Activated T-cell treated with anti-CD3 and anti-CD28 coated beads, Interleukin-2, amount 50 U/mL, for 4 hours (primary cell): ENCODE results near the gene SMYD4. TPM values are rescaled to one million over a fixed set of nuclear protein-coding genes. Genes with fewer than 3 reads are reported as not detected.
A peak's percentile ranks its signal among the peaks of the same experiment; 100 is the strongest.
"Not testable (repeated sequence)": the region's sequence is repeated elsewhere in the genome, so short reads cannot be mapped to it uniquely, and the experiment has no call there.

Source experiments
- ATAC-seq, 2 donors: fragments of 200-7000 bp; cut with Tn5 transposase; one replicate each; pipeline ENCODE4 v1.10.0; 2021
- DNase-seq: peaks from one replicate; pipeline ENCODE4 v3.0.0-alpha.2; 2020
- H3K27me3 Mint-ChIP-seq: one replicate; pipeline ENCODE4 v1.8.0; 2021; ENCODE audit warnings: low read depth, mixed read lengths
- H3K36me3 Mint-ChIP-seq: one replicate; pipeline ENCODE4 v1.8.0; 2022; ENCODE audit warnings: mixed read lengths; ENCODE audit not compliant: insufficient read depth
- H3K4me1 Mint-ChIP-seq: one replicate; pipeline ENCODE4 v1.8.0; 2021; ENCODE audit warnings: low read depth, mixed read lengths
- H3K4me3 Mint-ChIP-seq: one replicate; pipeline ENCODE4 v1.8.0; 2021; ENCODE audit warnings: mild to moderate bottlenecking, moderate library complexity, mixed read lengths
- H3K9me3 Mint-ChIP-seq: one replicate; pipeline ENCODE4 v1.8.0; 2021; ENCODE audit warnings: mixed read lengths
- total RNA-seq, 3 donors: library from RNA; stranded (reverse); gene quantifications; one replicate each; pipeline ENCODE4 v1.2.1, GENCODE V29; 2021

The SMYD4 gene
- total RNA-seq, 3 donors from 2014 or later, result 14.2 to 15.2 (median 14.8) TPM

DNA sequence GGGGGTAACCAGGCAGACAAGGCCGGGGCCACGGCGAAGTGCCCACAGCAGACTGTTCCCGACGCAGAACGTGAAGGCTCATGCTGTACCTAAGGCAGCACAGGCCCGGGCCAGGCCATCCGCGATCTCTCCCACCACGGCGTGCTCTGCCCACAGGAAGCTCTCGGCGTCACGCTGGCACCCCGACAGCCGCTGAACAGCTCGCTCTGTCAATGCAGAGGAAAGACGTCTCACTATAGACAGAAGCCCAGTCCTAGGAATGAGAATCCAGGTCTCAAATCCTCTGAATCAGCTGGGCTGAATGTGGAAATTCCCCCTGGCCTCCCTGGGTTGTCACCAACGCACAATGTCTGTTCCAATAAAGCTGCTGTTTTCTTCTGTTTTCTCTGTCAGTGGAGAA, 46.4 kb downstream of the SMYD4 start:
- peaks cover 31% of the 10 kb centered on the region for H3K36me3 Mint-ChIP-seq
- H3K9me3 Mint-ChIP-seq, result no peaks in the 10 kb centered on the region
- no peaks in the 10 kb centered on the region for H3K27me3 Mint-ChIP-seq
- no peak overlapping the region for H3K4me3 Mint-ChIP-seq
- no peak for ATAC-seq
- no peak for DNase-seq
- H3K4me1 Mint-ChIP-seq, result peaks cover 5% of the 10 kb centered on the region

DNA sequence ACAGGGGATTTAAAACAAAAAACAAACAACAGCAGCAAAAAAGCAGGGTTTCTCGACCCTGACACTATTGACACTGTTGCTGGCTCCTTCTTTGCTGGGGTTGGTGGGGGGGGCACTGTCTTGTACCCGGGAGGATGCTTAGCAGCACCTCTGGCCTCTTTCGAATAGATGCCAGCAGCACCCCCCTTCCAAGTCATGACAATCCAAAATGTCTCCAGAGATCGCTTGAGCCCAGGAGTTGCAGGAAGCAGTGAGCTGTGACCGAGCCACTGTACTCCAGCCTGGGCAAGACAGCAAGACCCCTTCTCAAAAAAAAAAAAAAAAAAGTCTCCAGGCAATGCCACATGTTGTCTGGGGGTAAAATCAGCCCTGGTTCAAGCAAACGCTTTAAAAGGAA, 47.5 kb downstream of the SMYD4 start:
- ATAC-seq, result no peak
- no peaks in the 10 kb centered on the region for H3K27me3 Mint-ChIP-seq
- H3K4me3 Mint-ChIP-seq, result no peak overlapping the region

DNA sequence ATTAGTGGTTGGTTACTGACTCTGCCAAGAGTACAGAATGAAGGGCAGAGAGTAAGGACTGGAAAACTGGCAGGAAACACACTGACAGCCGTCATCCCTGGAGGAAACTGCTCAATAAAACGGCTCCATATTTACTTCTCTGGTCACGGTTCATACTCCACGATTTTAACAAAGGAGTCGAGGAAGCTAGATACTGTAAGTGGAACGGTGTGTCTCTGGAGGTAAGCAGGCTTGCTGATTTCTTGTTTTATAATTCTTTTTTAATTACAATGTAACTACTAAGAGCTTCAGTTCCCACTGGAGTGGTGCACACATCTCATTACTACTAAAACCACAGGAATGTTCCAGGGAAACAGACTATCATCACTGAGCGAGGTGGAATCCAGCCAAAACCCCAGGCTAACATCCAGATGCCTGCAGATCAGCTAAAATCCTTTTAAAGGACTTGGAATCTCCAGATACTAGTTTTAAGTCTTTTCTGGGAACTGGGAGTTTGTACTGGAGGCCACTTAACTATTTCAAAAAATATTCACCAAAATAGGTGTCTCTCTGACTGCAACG, 50.1 kb downstream of the SMYD4 start:
- Mint-ChIP-seq H3K36me3 (peaks cover 22% of the 10 kb centered on the region), H3K4me1 (peaks cover 5% of the 10 kb centered on the region), H3K27me3 (no peaks in the 10 kb centered on the region), H3K9me3 (no peaks in the 10 kb centered on the region), H3K4me3 (no peak overlapping the region)
- DNase-seq (no peak), ATAC-seq (no peak)

More for the DNA sequence above, 47.5 kb downstream of the SMYD4 start:
- H3K36me3 Mint-ChIP-seq, result peaks cover 27% of the 10 kb centered on the region
- peaks cover 5% of the 10 kb centered on the region for H3K4me1 Mint-ChIP-seq
- DNase-seq, result no peak
- H3K9me3 Mint-ChIP-seq, result no peaks in the 10 kb centered on the region

DNA sequence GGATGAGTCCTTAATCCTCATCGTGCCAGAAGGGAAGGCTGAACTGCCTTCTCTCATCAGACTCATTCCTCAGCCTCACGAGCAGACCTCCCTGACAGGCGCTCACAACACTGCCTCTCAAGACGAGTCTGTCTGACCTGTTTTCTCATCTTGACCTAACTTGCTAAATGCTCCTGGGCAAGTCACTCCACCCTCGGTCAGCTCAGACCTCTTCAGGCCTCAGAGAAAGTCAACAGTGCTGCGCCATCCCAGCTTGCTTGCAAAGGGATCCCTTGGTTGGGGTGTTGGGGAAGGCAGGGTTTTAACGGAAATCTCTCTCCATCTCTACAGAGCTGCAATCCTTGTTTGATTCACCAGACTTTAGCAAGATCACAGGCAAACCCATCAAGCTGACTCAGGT, 52.8 kb downstream of the SMYD4 start:
- H3K4me1 Mint-ChIP-seq, result peaks cover 2% of the 10 kb centered on the region
- no peak overlapping the region for H3K4me3 Mint-ChIP-seq
- peaks cover 5% of the 10 kb centered on the region for H3K36me3 Mint-ChIP-seq
- H3K9me3 Mint-ChIP-seq, result no peaks in the 10 kb centered on the region
- no peaks in the 10 kb centered on the region for H3K27me3 Mint-ChIP-seq
- DNase-seq (no peak), ATAC-seq (no peak)

DNA sequence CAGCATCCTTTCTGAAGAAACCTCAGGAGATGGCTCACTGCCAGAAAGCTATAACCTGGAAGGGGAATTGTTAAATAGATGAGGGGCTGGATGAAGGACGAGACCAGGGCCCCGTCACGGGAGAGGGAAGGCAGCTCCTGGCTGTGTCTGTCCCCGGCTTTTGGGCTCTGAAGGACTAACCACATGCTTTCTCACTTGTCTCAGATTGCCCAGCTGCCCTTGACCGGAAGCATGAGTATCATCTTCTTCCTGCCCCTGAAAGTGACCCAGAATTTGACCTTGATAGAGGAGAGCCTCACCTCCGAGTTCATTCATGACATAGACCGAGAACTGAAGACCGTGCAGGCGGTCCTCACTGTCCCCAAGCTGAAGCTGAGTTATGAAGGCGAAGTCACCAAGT, 53.4 kb downstream of the SMYD4 start:
- H3K27me3 Mint-ChIP-seq, result no peaks in the 10 kb centered on the region
- ATAC-seq (no peak), DNase-seq (no peak)
- H3K9me3 Mint-ChIP-seq, result no peaks in the 10 kb centered on the region
- peaks cover 4% of the 10 kb centered on the region for H3K4me1 Mint-ChIP-seq
- H3K36me3 Mint-ChIP-seq, result peaks cover 4% of the 10 kb centered on the region
- no peak overlapping the region for H3K4me3 Mint-ChIP-seq

DNA sequence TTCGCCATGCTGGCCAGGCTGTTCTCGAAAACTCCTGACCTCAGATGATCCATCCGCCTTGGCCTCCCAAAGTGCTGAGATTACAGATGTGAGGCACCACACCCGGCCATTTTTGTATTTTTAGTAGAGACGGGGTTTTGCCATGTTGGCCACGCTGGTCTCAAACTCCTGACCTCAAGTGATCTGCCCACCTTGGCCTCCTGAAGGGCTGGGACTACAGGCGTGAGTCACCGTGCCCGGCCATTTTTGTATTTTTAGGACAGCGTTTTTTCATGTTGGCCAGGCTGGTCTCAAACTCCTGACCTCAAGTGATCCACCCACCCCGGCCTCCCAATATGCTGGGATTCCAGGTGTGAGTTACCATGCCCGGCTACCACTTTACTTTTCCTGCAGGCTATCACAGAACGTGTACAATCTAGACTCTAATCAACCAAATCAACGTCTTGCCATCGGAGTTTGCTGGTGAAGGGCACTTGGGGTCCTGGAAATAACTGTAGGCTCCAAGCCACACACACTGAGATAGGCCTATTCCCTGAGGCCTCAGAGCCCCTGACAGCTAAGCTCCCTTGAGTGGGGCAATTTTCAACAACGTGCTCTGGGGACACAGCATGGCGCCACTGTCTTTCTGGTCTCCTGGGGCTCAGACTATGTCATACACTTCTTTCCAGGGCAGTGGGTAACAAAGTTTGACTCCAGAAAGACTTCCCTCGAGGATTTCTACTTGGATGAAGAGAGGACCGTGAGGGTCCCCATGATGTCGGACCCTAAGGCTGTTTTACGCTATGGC, 55.1 kb downstream of the SMYD4 start:
- Mint-ChIP-seq H3K4me1 (peaks cover 8% of the 10 kb centered on the region), H3K36me3 (peaks cover 4% of the 10 kb centered on the region), H3K27me3 (no peaks in the 10 kb centered on the region), H3K9me3 (no peaks in the 10 kb centered on the region), H3K4me3 (no peak overlapping the region)
- no peak for DNase-seq
- ATAC-seq, result no peak

DNA sequence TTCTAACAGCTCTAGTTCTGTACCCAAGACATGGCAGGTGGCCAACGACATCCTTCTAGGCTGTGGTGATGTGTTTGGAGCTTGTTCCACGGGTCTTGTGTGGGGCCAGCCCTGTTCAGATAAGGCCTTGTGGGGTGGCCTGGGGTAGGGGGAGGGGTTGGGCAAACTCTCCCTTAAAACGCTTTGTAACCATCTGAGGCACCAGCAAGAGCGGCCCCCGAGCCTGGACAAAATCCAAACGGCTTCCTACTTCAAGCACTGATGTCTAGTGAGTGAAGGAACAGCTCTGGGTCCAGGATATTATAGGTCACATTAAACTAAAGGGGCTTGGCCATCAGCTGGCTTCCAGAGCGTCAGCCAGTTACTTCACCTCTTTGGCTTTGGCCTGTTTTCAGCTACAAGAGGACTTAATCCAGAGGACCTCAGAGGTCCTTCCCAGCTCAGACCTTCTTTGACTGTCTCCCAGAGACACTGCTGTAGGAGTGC, 56.0 kb downstream of the SMYD4 start:
- Mint-ChIP-seq H3K36me3 (peaks cover 4% of the 10 kb centered on the region), H3K4me3 (no peak overlapping the region), H3K4me1 (peaks cover 12% of the 10 kb centered on the region), H3K27me3 (no peaks in the 10 kb centered on the region), H3K9me3 (no peaks in the 10 kb centered on the region)
- DNase-seq (no peak), ATAC-seq (no peak)

DNA sequence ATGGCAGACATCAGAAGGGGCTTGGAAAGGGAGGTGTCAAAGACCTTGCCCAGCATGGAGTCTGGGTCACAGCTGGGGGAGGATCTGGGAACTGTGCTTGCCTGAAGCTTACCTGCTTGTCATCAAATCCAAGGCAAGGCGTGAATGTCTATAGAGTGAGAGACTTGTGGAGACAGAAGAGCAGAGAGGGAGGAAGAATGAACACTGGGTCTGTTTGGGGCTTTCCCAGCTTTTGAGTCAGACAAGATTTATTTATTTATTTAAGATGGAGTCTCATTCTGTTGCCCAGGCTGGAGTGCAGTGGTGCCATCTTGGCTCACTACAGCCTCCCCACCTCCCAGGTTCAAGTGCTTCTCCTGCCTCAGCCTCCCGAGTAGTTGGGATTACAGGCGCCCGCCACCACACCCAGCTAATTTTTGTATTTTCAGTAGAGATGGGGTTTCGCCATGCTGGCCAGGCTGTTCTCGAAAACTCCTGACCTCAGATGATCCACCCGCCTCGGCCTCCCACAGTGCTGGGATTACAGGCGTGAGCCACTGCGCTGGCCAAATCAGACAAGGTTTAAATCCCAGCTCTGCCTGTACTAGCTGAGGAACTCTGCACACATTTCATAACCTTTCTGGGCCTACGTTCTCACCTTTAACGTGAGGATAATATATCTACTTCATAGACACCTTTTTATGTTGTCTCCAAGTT, 56.6 kb downstream of the SMYD4 start:
- not testable (repeated sequence) for H3K27me3 Mint-ChIP-seq, H3K9me3 Mint-ChIP-seq, H3K36me3 Mint-ChIP-seq, H3K4me3 Mint-ChIP-seq, DNase-seq
- peak; percentile 46 to 53 for ATAC-seq
- H3K4me1 Mint-ChIP-seq, result peaks cover 12% of the 10 kb centered on the region

DNA sequence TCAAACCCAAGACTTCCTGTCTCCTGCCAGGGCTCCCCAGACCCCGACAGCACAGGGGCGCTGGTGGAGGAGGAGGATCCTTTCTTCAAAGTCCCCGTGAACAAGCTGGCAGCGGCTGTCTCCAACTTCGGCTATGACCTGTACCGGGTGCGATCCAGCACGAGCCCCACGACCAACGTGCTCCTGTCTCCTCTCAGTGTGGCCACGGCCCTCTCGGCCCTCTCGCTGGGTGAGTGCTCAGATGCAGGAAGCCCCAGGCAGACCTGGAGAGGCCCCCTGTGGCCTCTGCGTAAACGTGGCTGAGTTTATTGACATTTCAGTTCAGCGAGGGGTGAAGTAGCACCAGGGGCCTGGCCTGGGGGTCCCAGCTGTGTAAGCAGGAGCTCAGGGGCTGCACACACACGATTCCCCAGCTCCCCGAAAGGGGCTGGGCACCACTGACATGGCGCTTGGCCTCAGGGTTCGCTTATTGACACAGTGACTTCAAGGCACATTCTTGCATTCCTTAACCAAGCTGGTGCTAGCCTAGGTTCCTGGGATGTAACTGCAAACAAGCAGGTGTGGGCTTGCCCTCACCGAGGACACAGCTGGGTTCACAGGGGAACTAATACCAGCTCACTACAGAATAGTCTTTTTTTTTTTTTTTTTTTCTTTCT, 59.8 kb downstream of the SMYD4 start:
- H3K36me3 Mint-ChIP-seq, result peaks cover 3% of the 10 kb centered on the region
- H3K9me3 Mint-ChIP-seq, result no peaks in the 10 kb centered on the region
- no peak overlapping the region for H3K4me3 Mint-ChIP-seq
- H3K27me3 Mint-ChIP-seq, result no peaks in the 10 kb centered on the region
- ATAC-seq, result peak; percentile 51
- DNase-seq, result no peak
- peaks cover 15% of the 10 kb centered on the region for H3K4me1 Mint-ChIP-seq

DNA sequence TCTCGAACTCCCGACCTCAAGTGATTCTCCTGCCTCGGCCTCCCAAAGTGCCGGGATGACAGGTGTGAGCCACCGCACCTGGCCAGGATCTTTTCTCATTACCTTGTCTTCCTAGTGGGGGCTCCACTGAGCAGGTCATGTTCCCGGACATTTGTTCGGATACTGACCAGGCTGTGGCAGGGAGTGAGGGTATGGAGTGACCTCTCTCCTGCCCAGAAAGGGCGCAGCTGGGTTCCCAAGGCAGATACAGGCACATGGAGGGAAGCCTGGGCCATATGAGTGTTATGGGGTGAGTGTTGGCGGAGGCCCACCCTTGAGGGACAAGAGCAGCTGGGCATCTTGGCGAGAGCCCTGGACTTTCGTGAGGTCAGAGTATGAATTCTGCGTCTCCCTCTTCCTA, 62.3 kb downstream of the SMYD4 start:
- Mint-ChIP-seq H3K4me3 (no peak overlapping the region), H3K4me1 (peaks cover 36% of the 10 kb centered on the region), H3K27me3 (no peaks in the 10 kb centered on the region), H3K36me3 (no peaks in the 10 kb centered on the region), H3K9me3 (no peaks in the 10 kb centered on the region)
- no peak for ATAC-seq
- no peak for DNase-seq

DNA sequence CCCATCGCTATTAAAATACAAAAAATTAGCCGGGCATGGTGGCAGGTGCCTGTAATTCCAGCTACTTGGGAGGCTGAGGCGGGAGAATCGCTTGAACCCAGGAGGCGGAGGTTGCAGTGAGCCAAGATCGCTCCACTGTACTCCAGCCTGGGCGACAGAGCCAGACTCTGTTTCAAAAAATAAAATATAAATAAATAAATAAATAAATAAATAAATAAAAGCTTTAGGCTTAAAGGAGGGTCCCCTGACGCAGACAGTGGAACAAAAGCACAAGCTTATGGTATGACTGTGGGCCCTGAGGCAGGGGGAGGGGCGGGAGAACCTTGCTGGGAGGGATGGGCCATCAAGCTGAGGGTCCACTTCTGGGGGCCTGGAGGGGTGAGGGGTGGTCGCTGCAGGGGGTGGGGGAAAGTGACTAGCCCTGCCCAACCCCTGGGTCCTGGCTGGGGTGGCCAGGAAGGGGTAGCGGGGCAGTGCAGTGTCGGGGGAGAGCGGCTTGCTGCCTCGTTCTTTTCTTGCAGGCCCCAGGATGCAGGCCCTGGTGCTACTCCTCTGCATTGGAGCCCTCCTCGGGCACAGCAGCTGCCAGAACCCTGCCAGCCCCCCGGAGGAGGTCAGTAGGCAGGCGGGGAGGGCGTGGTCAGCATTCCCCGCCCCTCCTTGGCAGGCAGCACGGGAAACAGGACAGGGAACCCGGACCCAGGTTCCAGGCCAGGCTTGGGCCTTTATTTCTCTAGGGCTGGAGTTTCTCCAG, 63.1 kb downstream of the SMYD4 start:
- H3K9me3 Mint-ChIP-seq, result no peaks in the 10 kb centered on the region
- no peaks in the 10 kb centered on the region for H3K27me3 Mint-ChIP-seq
- DNase-seq, result no peak
- H3K4me3 Mint-ChIP-seq, result no peak overlapping the region
- no peak for ATAC-seq
- H3K36me3 Mint-ChIP-seq, result no peaks in the 10 kb centered on the region
- peaks cover 40% of the 10 kb centered on the region for H3K4me1 Mint-ChIP-seq

DNA sequence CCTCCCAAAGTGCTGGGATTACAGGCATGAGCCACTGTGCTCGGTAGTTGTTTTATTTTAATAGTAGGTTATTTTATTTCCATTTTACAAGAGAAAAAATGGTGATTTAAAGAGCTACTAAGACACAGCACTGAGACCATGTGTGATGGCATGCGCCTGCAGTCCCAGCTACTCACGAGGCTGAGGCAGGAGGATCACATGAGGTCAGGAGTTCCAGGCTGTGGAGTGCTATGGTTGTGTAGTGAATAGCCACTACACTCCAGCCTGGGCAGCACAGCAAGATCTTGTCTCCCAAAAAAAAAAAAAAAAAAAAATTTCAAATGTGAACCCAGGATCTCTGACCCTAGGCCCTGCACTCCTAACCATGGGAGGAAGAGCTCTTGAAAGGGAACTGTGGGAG, 64.1 kb downstream of the SMYD4 start:
- no peaks in the 10 kb centered on the region for H3K27me3 Mint-ChIP-seq
- H3K9me3 Mint-ChIP-seq, result no peaks in the 10 kb centered on the region
- ATAC-seq (no peak), DNase-seq (no peak)
- no peak overlapping the region for H3K4me3 Mint-ChIP-seq
- peaks cover 42% of the 10 kb centered on the region for H3K4me1 Mint-ChIP-seq
- no peaks in the 10 kb centered on the region for H3K36me3 Mint-ChIP-seq

DNA sequence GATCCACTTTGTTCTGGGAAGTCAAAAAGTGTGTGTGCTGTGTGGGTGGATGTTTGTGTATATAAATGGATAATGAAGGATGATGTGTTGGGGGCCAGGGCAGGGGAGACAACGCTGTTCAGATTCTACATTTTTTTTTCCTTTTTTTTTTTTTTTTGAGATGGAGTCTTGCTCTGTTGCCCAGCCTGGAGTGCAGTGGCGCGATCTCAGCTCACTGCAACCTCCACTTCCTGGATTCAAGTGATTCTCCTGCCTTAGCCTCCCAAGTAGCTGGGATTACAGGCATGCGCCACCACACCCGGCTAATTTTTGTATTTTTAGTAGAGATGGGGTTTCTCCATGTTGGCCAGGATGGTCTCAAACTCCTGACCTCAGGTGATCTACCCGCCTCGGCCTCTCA, 65.0 kb downstream of the SMYD4 start:
- H3K27me3 Mint-ChIP-seq, ATAC-seq, H3K9me3 Mint-ChIP-seq, H3K36me3 Mint-ChIP-seq, H3K4me3 Mint-ChIP-seq, DNase-seq: not testable (repeated sequence)
- H3K4me1 Mint-ChIP-seq, result peaks cover 39% of the 10 kb centered on the region

DNA sequence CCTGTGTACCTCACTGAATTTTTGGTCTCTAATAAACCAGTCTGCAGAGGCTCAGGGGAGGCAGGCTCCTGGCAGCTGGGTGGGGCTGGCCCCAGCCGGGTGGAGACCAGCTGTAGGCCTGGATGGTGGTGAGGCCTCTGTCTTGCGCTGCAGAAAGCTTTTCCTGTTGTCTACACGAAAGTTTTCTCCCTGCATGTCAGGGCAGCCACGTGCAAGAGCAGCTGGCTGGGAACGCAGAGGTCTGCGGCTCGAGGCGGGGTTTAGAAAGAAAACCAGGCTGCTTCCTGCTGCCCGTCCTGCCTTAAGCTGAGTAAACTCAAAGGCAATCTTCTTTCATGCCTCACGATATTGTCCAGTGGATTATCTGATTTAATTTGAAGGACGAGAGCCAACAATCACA, 65.4 kb downstream of the SMYD4 start:
- no peaks in the 10 kb centered on the region for H3K27me3 Mint-ChIP-seq
- H3K4me3 Mint-ChIP-seq, result peak overlapping the region; percentile 2
- ATAC-seq (peak; percentile 72 to 75), DNase-seq (peak; percentile 40)
- peaks cover 35% of the 10 kb centered on the region for H3K4me1 Mint-ChIP-seq
- H3K9me3 Mint-ChIP-seq, result no peaks in the 10 kb centered on the region
- no peaks in the 10 kb centered on the region for H3K36me3 Mint-ChIP-seq
